BJ (cell line): Measurements from ENCODE around the gene OLFM2. TPM values are rescaled to one million over a fixed set of nuclear protein-coding genes. Genes with fewer than 3 reads are reported as not detected.

Experiments used
- CTCF ChIA-PET: fragments of 350-600 bp; formaldehyde crosslinking; extraction: SDS; loops from one replicate; lab custom pipeline; 2021; ENCODE audit warnings: antibody characterized with exemption, inconsistent platforms; lab: Yijun Ruan, JAX
- POLR2A ChIA-PET: fragments of 300-600 bp; sonication (Branson Sonifier 250); formaldehyde crosslinking; extraction: SDS; loops from one replicate; lab custom pipeline; 2021; ENCODE audit warnings: antibody characterized with exemption; lab: Charles Lee
- DNase-seq: peaks from one replicate; pipeline ENCODE4 v3.0.0-alpha.2; 2011; ENCODE audit warnings: low read depth
- H3K27me3 ChIP-seq: 2 replicates; pipeline ENCODE4 v1.6.0; 2011; ENCODE audit warnings: low read length; ENCODE audit not compliant: control insufficient read depth, insufficient read depth
- H3K36me3 ChIP-seq: 2 replicates; pipeline ENCODE4 v1.5.1; 2011; ENCODE audit warnings: low read length; ENCODE audit not compliant: control insufficient read depth, insufficient read depth
- H3K4me3 ChIP-seq: 2 replicates; pipeline ENCODE4 v1.5.1; 2011; ENCODE audit warnings: low read depth, mild to moderate bottlenecking, control low read depth, low read length
- CTCF ChIP-seq: IDR thresholded peaks from 2 replicates; pipeline ENCODE4 v1.5.1; 2011; ENCODE audit warnings: low read depth, mild to moderate bottlenecking, control low read depth, inconsistent platforms, low read length, moderate library complexity; ENCODE audit not compliant: insufficient read depth
- polyA plus RNA-seq: library from polyadenylated mRNA; depleted of rRNA; stranded (reverse); fragments of >200 nt; gene quantifications from 2 replicates; pipeline ENCODE4 v1.2.3, GENCODE V29; 2011

Gene OLFM2
- polyA plus RNA-seq, 1 experiment, result 88.3 TPM

- ChIA-PET CTCF (interaction anchor here (1.1 to 1.2 kb wide), 2 partner anchors 12 to 25 kb away, joined by 3 to 4 read pairs; no protein-coding TSS in a partner anchor), POLR2A (no interaction called here)
- DNase-seq, result no peak
- TF ChIP-seq CTCF, result no peak
- H3K36me3 ChIP-seq, result no peaks in the 10 kb centered on the region
- H3K4me3 ChIP-seq, result no peak overlapping the region
- no peaks in the 10 kb centered on the region for H3K27me3 ChIP-seq
Measured at GRCh38 chr19:9872618-9873242, 63.6 kb downstream of the OLFM2 start.

- ChIA-PET POLR2A (no interaction called here), CTCF (no interaction called here)
- no peaks in the 10 kb centered on the region for H3K36me3 ChIP-seq
- H3K27me3 ChIP-seq, result no peaks in the 10 kb centered on the region
- no peak for DNase-seq
- no peak overlapping the region for H3K4me3 ChIP-seq
- no peak for TF ChIP-seq CTCF
Measured at GRCh38 chr19:9871626-9872338, 64.5 kb downstream of the OLFM2 start.

GRCh38 chr19:9868983-9869617 lies 67.2 kb downstream of the OLFM2 start:
- no peak for DNase-seq
- ChIA-PET POLR2A (no interaction called here), CTCF (interaction anchor here (1.0 to 1.1 kb wide), 2 partner anchors 14 to 35 kb away, joined by 3 to 4 read pairs; no protein-coding TSS in a partner anchor)
- Histone ChIP-seq H3K36me3 (no peaks in the 10 kb centered on the region), H3K27me3 (no peaks in the 10 kb centered on the region), H3K4me3 (no peak overlapping the region)
- TF ChIP-seq CTCF, result no peak

GRCh38 chr19:9865732-9866501 lies 70.4 kb downstream of the OLFM2 start:
- ChIA-PET POLR2A (no interaction called here), CTCF (no interaction called here)
- Histone ChIP-seq H3K4me3 (no peak overlapping the region), H3K36me3 (no peaks in the 10 kb centered on the region), H3K27me3 (peaks cover 2% of the 10 kb centered on the region; the same call in 1 of the 2 replicates)
- TF ChIP-seq CTCF, result no peak
- no peak for DNase-seq

GRCh38 chr19:9863759-9864158 lies 72.6 kb downstream of the OLFM2 start:
- POLR2A ChIA-PET, result no interaction called here
- CTCF ChIA-PET, result no interaction called here
- Histone ChIP-seq H3K27me3 (peaks cover 2% of the 10 kb centered on the region; the same call in 1 of the 2 replicates), H3K36me3 (no peaks in the 10 kb centered on the region), H3K4me3 (no peak overlapping the region)
- TF ChIP-seq CTCF, result no peak
- DNase-seq, result no peak
